ENCODE results near the gene DVL1. TPM values are rescaled to one million over a fixed set of nuclear protein-coding genes. Genes with fewer than 3 reads are reported as not detected.
A peak's percentile ranks its signal among the peaks of the same experiment; 100 is the strongest.

Gene DVL1
- total and polyA plus RNA-seq, 2 of the 13 experiments (the other 11 are each of a cell fraction or from before 2014, with no cell fraction given): 30.8 to 60.4 TPM

GRCh38 chr1:1307923-1308755 lies 41.1 kb downstream of the DVL1 start, which contains the start of the genes ACAP3 and PUSL1 (continued):
- TF ChIP-seq E2F5 (CRISPR knock-in tag; conservative IDR thresholded peaks at IDR 0.05) (peak; percentile 52; the same call in 1 of the 2 replicates), MAX (IDR thresholded peaks at IDR 0.05) (peak; percentile 95), ELF4 (CRISPR knock-in tag; IDR thresholded peaks at IDR 0.05; ENCODE audit: borderline replicate concordance) (0 out of 2 replicates have a peak, but pooled peaks have one; percentile 24), HNF1B (CRISPR knock-in tag; IDR thresholded peaks at IDR 0.05) (0 out of 2 replicates have a peak, but pooled peaks have one; percentile 18), ZNF639 (CRISPR knock-in tag; conservative IDR thresholded peaks at IDR 0.05) (peak; percentile 93), ZIK1 (CRISPR knock-in tag; IDR thresholded peaks at IDR 0.05; ENCODE audit: borderline replicate concordance, low read depth) (peak; percentile 57), ZNF629 (CRISPR knock-in tag; conservative IDR thresholded peaks at IDR 0.05) (peak; percentile 14; the same call in 1 of the 2 replicates), ZSCAN25 (CRISPR knock-in tag; IDR thresholded peaks at IDR 0.05) (no peak; the same call in 1 of the 2 replicates), ZSCAN20 (CRISPR knock-in tag; IDR thresholded peaks at IDR 0.05; ENCODE audit: borderline replicate concordance) (peak; percentile 44; the same call in 1 of the 2 replicates), ZNF776 (CRISPR knock-in tag; IDR thresholded peaks at IDR 0.05) (peak; percentile 29; the same call in 1 of the 2 replicates), ZNF414 (CRISPR knock-in tag; IDR thresholded peaks at IDR 0.05) (0 out of 2 replicates have a peak, but pooled peaks have one; percentile 58), HNRNPLL (IDR thresholded peaks at IDR 0.05; ENCODE audit: low read depth, low read length, poor library complexity, severe bottlenecking) (peak; percentile 57), ZNF747 (CRISPR knock-in tag; IDR thresholded peaks at IDR 0.05; ENCODE audit: borderline replicate concordance) (no peak), PHF8 (CRISPR knock-in tag; IDR thresholded peaks at IDR 0.05) (peak; percentile 83), SRSF4 (IDR thresholded peaks at IDR 0.05; ENCODE audit: low read depth, low read length, poor library complexity, severe bottlenecking) (no peak), PITX1 (CRISPR knock-in tag; IDR thresholded peaks at IDR 0.05) (peak; percentile 11; the same call in 1 of the 2 replicates), ZNF569 (CRISPR knock-in tag; IDR thresholded peaks at IDR 0.05; ENCODE audit: borderline replicate concordance) (no peak), HOXD1 (CRISPR knock-in tag; IDR thresholded peaks at IDR 0.05) (peak; percentile 76; the same call in 1 of the 2 replicates), CEBPB (IDR thresholded peaks at IDR 0.05; ENCODE audit: borderline replicate concordance, low read depth, low read length) (peak; percentile 97), ZNF589 (CRISPR knock-in tag; conservative IDR thresholded peaks at IDR 0.05) (peak; percentile 79), ZNF235 (CRISPR knock-in tag; IDR thresholded peaks at IDR 0.05; ENCODE audit: borderline replicate concordance) (0 out of 2 replicates have a peak, but pooled peaks have one; percentile 20), FOXA3 (CRISPR knock-in tag; IDR thresholded peaks at IDR 0.05) (0 out of 2 replicates have a peak, but pooled peaks have one; percentile 6), HNRNPH1 (optimal IDR thresholded peaks at IDR 0.05; ENCODE audit: low read depth, low read length) (no peak)

Data from HepG2 (cell line).